GM19193 (cell line): ENCODE data around the gene CNTNAP2.

ENCODE experiments used
- POLR2A ChIP-seq: IDR thresholded peaks from 4 replicates; pipeline ENCODE4 v1.6.1; 2011; ENCODE audit not compliant: insufficient read depth, insufficient read length; ENCODE audit errors: extremely low read depth

CNTNAP2 gene

DNA sequence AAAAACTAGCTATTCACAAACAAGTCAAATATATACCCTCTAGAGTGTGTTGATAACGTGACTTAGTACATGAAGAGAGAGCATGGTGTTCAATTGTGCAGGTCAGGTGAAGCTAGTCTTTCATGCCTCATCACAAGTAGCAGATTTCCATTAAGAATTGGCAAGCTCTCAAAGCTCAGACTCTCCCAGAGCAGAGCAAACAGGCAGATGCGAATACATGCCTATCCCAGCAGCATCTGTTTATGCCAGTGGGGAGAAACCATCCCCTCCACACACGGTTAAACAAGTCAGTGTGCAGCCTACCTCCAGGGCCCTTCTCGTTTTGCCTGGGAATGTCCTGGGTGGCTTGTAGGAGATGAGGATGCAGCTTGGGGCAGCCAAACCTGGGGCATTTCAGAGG, 1941.5 kb downstream of the CNTNAP2 start:
- no peak for TF ChIP-seq POLR2A

DNA sequence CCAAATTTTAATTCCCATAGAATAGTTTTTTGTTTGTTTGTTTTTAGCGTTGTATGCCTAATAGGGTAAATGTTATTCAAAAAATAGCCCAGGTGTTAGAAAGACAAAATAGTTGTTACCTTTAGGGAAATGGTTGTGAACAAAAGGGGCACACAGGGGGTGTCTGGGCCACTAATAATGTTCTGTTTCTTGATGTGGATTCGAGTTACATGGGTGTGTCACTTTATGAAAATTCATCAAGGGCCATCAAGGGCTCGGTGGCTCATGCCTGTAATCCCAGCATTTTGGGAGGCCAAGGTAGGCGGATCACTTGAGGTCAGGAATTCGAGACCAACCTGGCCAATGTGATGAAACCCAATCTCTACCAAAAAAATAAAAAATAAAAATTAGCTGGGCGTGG, 1942.2 kb downstream of the CNTNAP2 start:
- TF ChIP-seq POLR2A: no peak

DNA sequence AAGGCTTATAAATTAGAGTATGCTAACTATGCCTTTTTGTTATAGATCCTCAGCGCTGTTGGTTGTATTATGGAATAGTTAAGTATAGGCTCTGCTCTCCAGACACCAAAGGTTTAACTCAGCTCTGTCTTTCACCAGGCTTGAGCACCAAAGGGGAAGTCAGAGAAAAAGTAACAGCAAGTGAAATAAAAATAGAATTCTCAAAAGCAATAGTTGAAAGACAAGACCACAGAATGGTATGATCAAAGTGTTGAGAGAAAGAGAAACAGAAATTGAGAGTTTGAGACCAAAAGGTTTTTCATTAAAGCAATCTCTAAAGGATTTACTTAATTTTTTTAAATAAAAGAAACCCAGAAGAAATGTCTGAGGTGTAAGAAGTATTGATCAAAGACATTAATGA, 1944.1 kb downstream of the CNTNAP2 start:
- no peak for TF ChIP-seq POLR2A

DNA sequence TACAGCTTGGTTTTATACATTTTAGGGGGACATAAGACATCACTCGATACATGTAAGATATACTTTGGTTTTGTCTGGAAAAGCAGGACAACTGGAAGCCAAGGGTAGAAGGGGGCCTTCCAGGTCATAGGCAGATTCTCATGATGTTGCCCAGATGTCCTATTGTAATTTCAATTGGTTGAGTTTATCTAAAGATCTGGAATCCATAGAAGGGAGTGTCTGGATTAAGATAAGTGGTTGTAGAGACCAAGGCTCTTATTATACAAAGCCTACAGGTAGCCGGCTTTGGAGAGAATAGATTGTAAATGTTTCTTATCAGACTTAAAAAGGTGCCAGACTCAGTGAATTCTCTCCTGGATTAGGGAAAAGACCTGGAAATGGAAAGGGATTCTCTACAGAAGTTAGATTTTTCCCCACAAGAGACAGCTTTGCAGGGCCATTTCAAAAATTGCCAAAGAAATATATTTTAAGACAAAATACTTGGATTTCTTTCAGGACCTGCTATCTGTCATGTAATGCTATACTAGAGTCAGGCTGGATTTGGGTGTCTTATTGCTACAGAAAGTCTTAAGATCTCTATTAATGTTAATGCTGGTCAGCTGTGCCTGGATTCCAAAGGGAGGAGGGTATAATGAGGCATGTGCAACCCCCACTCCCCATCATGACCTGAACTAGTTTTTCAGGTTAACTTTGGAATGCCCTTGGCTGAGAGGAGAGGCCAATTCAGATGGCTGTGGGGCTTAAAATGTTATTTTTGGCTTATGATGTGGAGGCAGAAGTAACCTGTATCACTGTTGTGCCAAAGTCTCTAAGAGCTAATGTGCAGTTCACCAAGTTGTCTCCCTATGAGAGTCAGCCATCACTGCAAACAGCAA, 1962.8 kb downstream of the CNTNAP2 start:
- TF ChIP-seq POLR2A: no peak

DNA sequence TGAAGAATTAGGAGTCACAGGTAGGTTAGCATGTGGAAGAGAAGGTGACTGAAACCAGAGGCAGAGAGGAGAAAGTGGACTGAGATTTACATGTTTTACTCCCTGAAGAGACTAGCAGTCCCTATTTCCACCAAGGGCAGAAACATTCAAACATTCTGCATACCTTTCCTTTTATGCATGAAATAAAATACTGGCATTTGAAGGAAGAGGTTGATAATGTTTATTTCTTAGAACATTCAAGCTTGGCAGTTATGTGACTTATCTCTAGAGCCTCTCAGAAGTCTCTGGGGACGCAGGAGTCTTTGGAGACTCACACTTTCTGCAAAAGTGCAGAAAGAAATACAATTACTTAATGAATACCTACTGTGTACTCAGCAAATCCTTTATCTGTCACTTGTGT, 1966.8 kb downstream of the CNTNAP2 start:
- TF ChIP-seq POLR2A: no peak

DNA sequence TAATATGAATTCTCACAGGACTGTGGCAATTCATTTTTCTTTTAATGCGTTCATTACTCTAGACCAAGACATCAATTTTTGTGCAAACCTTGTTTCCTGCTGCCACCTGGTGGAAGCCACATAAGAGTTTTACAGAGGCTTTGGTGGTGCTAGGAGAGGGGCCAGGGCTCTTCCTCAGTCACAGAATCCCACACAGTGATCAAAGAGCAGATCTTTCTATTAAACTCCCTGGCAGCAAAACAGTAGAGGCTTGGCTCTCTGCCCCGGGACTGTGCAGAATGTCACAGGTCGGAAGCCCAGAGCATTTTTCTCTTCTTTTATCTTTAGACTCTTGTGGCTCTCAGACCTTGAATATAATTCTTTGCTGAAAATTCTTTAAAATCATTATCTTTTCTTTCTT, 1967.5 kb downstream of the CNTNAP2 start:
- TF ChIP-seq POLR2A: no peak

DNA sequence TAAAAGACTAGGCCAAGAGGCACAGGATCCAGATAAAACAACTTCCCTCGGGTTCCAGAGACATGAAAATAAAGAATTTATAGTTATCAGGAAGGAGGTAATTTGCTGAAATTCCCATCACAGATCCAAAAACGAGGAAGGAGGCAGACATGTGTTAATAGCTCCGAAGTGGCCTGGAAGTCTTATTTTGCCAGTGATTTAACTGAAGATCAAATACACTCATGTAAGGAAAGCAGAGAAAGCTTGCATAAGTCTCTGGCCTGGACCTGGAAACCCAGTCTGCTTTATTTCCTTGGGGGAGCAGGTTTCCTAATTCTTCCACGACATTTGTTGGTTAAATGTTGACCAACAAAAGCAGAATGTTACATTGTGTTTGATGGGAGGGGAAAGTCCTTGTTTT, 1975.3 kb downstream of the CNTNAP2 start:
- TF ChIP-seq POLR2A: no peak

DNA sequence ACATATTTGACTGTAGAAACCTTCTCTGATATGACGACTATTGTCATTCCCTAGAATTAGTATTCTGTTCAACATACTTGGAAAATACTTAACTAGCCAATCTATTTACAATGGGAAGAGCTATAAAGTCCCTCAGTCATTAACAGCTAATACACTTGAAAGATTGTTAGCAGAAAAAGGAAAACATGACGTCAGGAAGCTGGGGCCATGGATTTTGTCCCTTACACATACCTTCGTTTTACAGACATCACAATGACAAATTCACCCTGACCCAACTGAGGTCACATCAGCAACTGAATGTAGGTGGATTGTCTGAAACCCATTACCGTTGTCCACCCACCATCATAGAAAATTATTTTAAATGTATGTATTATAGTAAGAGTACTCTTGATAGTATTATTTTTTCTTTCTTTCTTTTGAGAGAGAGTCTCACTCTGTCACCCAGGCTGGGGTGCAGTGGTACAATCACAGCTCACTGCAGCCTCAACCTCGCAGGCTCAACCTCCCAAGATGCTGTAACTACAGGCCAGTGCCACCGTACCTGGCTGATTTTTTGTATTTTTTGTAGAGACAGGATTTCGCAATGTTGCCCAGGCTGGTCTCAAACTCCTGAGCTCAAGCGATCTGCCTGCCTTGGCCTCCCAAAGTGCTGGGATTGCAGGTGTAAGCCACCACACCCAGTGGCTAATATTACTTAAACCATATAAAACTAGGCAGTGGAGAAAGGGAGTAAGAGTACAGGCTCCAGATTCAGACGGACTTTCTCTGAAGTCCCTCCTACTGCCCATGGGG, 1977.0 kb downstream of the CNTNAP2 start:
- TF ChIP-seq POLR2A: no peak

DNA sequence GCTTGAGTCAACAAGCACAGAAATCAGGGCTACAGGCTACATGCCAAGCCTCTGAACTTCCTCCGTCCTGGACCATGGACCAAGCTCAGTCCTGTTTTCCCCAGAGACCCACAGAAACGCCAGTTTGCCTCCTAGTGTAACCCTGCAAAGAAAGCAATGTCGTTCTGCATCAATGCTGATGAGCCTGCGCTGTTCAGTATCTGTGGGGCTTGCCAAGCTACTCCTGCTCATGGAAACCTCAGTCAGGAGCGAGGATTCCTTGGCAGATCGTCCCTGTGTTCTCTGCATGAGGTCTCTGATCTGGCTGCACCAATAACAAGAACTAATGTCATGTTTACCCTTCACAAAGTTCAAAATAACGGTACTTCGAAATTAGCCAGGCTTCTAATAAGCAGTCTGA, 1978.5 kb downstream of the CNTNAP2 start:
- no peak for TF ChIP-seq POLR2A

DNA sequence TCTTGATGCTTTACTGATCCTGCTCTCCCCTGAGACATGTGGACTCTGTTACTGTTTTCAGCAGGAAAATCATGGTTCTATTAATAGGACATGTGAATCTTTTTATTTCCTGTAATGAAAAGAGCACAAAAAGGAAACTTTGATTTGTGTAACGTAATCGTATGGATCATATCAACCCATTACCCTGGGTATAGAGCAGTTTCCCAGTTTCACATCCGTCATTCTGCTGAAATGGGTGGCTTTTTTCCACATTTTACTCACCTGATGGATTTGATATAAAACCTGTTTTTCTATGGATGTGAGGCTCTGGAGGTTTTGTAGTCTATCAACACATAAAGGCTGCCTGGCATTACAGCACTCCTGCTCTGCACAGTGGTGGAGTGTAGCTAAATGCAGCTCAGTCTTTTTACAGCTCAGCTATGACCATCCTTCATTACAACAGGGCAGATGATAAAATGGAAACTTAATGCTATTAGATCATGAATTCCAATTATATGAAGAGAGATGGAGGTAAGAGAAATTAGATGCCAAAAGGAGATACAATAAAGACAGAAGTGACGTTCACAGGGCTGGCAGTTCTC, 1987.6 kb downstream of the CNTNAP2 start:
- no peak for TF ChIP-seq POLR2A

DNA sequence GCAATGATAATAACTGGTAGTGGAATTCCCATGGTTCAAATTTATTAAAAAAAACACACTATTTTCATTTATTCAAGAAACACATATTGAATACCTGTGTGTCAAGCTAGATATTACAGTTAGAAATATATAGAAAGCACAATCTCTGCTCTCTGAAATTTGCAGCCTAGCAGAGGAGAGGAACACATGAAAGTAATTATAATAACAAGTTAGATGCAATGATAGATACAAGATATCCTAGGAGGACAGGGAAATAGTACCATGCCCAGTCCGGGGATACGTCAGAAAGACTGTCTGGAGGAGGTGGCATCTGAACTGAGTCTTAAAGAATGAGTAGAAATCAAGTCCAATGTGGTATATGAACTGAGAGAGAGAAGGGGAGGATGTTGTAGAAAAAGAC, 1988.3 kb downstream of the CNTNAP2 start:
- TF ChIP-seq POLR2A: no peak

DNA sequence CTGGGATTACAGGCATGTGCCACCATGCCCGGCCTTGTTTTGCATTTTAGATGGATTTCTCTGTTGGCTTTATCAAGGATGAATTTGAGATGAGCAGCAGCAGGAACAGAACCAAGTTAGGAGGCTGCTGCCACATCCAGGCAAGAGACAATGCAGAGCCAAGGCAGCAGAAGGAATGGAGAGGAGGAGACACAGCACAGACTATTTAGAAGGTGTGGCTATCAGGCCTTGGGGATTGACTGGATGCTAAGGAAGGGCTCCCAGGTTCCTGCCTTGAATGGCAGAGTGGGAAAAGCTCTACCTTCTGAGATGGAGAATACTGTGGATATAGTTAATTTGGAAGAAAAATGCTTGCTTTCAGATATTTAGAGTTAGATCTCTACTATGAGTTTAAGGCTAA, 1989.3 kb downstream of the CNTNAP2 start:
- TF ChIP-seq POLR2A: no peak

DNA sequence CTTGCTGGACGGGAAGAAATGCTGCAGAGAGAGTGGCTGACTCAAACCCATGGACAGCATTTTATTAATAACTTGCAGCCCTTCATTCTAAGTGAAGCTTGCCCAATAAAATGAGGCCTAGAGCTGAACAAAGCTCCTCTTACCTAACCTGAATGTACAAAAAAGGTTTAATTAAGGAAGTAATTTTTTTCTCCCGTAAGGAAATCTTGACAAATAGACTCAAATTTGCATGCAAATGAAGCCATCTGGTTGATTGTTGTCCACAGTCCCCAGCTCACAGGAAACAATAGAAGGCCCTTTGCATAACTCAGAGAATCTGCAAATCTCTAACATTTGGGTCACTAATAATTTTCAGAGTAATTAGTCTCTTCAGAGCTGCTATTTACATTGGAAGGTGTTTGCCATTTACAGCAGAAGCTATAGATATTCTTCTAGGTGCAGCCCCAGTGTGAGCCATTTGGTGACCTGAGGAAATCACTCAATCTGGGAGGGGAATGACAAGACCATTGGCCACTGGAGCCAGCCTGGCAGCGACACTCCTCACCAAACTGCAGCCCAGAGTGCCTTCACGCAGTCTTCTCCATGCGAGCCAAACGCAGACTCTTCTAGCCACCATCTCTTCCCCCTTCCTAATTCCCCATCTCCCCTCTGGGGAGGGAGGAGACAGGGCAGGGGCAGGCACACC, 1991.0 kb downstream of the CNTNAP2 start:
- no peak for TF ChIP-seq POLR2A

DNA sequence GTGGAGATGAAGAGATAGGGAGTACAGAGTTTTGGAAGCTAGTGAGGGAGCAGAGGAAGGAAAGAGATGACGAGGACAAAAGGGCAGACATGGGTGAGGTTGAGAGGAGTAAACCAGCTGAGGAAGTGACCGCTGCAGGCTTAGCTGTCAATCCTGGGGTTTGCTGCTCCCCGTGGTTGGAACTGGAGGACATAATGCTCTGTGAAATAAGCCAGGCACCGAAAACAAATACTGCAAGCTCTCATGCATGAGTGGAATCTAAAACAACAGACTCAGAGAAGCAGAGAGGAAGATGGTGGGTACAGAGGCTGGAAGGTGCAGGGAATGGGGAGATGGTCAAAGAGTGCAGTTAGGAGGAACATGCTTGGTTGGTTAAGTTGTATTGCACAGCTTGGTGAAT, 1991.8 kb downstream of the CNTNAP2 start:
- no peak for TF ChIP-seq POLR2A
